PFSK-1 (cell line): Measurements from ENCODE around the gene FAAP20.

ENCODE experiments used
- POLR2AphosphoS5 ChIP-seq: IDR thresholded peaks from 2 replicates; pipeline ENCODE4 v1.6.1; 2012; ENCODE audit warnings: low read depth, mild to moderate bottlenecking, control low read depth, low read length, moderate library complexity
- REST ChIP-seq, 2 experiments: IDR thresholded peaks; 2 replicates each; pipeline versions ENCODE4 v1.6.1 to v1.8.0; 2011 to 2012; ENCODE audit warnings: low read depth in 2 of 2, low read length in 2 of 2, control low read depth in 1 of 2, inconsistent platforms in 1 of 2, mild to moderate bottlenecking in 1 of 2, moderate library complexity in 1 of 2; ENCODE audit not compliant: insufficient read depth in 1 of 2
- SIN3A ChIP-seq: IDR thresholded peaks from 2 replicates; pipeline ENCODE4 v1.6.1; 2012; ENCODE audit warnings: mild to moderate bottlenecking, low read length, moderate library complexity, borderline replicate concordance; ENCODE audit not compliant: insufficient read depth
- TAF1 ChIP-seq: IDR thresholded peaks from 2 replicates; pipeline ENCODE4 v1.6.1; 2012; ENCODE audit warnings: low read length, control low read depth, borderline replicate concordance; ENCODE audit not compliant: insufficient read depth

DNA sequence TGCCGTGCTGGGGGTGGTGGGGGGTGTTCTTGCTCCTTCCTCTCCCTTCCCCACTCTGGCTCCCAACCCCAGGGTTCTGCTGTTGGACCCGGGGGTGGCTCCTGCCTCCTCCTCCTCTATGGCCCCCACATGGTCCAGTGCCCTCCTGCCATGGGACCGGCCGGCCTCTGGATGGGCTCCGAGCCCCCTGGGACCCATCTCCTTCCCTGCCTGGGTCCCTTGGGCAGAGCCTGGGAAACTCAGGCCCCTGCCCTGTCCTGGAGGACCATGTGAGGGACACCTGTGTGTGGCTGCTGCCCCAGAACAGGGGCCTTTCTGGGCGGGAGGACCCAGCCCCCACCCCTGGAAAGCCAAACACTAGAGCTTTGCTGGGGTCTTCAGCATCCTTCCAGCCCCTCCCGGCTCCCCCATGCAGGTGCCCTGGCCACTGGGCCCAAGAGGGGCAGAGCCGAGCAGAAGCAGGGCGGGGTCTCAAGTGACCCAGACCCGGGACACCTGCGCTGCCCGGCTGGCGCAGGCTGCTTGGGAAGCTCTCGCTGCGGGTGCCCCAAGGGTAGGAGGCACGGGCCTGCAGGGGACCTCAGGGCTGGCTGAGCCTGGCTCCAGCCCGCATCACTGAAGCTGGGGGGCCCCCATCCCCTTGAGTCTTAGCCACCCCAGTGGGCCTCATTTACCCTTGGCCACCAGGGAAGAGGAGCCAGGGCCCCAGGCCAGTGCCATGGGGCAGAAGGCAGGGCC, 2.5 kb upstream of the FAAP20 start:
- TF ChIP-seq POLR2AphosphoS5: no peak
- TF ChIP-seq REST (IDR thresholded peaks at IDR 0.05; ENCODE audit: insufficient read depth in 1 of 2, low read depth in 2 of 2, low read length in 2 of 2): no peak
- TF ChIP-seq SIN3A: no peak
- TF ChIP-seq TAF1: no peak
